Frontal cortex (tissue), 4 donors: ENCODE measurements around the gene NUDCD3. TPM values are rescaled to one million over a fixed set of nuclear protein-coding genes. Genes with fewer than 3 reads are reported as not detected.

Experiments used
- DNase-seq, 2 donors: peaks; one replicate each; pipeline ENCODE4 v3.0.0; 2012; ENCODE audit warnings: low spot score in 2 of 2
- FAIRE-seq: peaks from 2 replicates; lab custom pipeline; 2012; peaks lifted over from hg19 to GRCh38; lab: Jason Lieb, UNC
- small RNA-seq: library from RNA; depleted of rRNA; stranded (forward); fragments of <200 nt; gene quantifications from one replicate; pipeline ENCODE3, GENCODE V24; 2014
- total RNA-seq: library from RNA; depleted of rRNA; stranded (reverse); fragments of >200 nt; gene quantifications from one replicate; pipeline ENCODE4 v1.2.3, GENCODE V29; 2014
- donor health status: control.
- donor health status: control.
- donor health status: control.

NUDCD3 gene
- total RNA-seq, 1 donor from 2014 or later, result 110 TPM

DNA sequence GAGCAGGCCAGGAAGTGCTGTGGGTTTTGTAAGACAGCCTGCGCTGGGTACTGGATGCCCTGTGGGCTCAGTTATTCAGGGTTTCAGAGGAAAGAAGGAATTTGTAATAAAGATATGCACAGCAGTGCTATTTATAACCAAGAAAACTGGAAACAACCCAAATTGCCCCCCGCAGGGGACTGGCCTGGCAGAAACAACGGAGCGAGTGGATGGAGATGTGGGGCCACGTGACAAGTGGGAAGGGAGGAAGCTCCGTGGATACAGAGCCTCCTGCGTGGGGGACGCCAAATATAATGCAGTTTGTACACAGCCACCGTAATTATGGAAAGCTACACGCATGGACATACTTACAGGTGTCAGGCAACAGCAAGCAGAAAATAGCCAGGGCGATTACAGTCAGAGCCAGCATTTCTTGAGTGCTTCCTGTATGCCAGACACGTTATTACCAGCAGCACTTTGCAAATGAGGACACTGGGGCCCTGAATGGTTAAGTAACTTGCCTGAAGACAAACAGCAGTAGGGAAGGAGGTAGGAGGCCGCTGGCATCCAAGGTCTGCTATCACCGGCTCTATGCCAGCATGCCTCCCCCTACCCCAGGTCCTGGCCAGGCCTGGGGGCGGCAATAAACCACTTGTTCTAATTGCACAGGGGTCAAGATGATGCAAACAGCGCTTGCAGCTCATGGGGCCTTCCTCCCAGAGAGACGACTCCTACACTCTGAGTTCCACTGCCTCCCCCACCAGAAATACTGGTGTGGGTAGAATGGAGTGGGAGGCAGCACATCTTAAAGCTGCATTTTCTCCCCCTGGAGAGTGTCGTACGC lies 156.3 kb downstream of the NUDCD3 start:
- no peak for FAIRE-seq
- no peak for DNase-seq

DNA sequence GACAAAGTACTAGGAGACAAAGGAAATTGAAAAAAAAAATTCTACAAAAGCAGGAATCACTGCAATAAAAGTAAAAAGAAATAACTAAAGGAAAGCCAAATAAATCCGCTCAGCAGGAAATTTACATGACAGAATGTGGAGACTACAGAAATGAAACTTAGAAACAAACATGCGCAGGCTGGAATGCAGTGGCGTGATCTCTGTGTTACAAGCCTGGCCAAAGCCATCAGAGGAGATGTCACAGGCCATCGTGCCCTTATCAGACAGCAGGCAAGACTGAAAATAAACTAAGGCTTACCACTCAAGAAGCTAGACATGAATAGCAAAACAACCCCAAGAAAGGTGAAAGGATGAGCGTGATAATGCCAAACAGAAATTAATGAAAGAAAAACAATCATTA lies 158.8 kb downstream of the NUDCD3 start:
- DNase-seq, result no peak
- no peak for FAIRE-seq

DNA sequence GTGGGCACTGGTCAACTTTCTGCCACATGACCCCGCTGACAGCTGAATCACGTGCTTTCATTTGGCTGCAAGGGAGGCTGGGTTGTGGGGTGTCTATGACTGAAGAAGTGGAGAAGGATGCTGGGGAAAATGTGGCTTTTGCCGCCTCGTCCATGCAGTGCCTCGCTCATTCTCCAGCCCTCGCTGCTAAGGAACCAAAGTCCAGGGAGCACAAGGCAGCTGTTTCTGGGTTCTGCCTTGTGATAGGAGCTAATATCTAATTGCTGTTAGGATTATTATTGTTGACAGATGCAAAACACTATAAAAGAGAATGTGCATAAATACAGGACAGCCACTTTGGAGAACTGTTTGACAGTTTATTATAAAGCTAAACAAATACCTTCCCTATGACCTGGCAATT lies 160.1 kb downstream of the NUDCD3 start:
- DNase-seq, result no peak
- FAIRE-seq, result no peak

DNA sequence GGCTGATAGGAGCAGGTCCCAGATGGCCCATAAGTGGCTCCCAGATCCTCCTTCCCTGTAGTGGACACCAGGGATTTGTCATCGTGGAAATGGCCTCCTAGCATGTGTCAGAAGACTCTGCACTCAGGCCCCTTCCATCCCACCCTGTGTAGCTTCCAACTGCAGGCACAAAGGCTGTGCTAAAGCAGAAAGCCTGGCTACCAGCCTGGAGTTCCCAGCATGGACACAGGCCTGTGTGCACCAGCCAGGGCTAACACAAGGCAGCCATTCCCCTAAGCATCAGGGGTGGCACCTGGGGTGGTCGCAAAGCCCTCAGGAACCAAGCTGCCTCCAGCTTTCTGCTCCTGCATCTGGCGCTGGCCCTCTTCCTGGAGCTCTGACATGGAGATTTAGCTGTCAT lies 160.6 kb downstream of the NUDCD3 start:
- no peak for FAIRE-seq
- no peak for DNase-seq

Small RNA genes lying within 50 kb of the gene (small RNA-seq; reads per million reads assigned to genes)
- not detected for gene RNU6-1097P

Other genes starting within 250 kb of the NUDCD3 start
- gene CAMK2B, start 165.1 kb downstream of the NUDCD3 start, total RNA-seq, result 99.5 TPM
- not detected for gene NPC1L1, start 50.7 kb upstream of the NUDCD3 start, total RNA-seq
- gene DDX56, start 83.2 kb upstream of the NUDCD3 start, total RNA-seq, result 39.5 TPM
- 73.4 TPM for gene TMED4, start 91.6 kb upstream of the NUDCD3 start, total RNA-seq
- gene OGDH, start 116.0 kb upstream of the NUDCD3 start, total RNA-seq, result 35.1 TPM